ENCODE data around the gene CDK5RAP2. TPM values are rescaled to one million over a fixed set of nuclear protein-coding genes. Genes with fewer than 3 reads are reported as not detected.

CDK5RAP2 gene
- total RNA-seq, 1 donor from 2014 or later: 33.6 TPM

DNA sequence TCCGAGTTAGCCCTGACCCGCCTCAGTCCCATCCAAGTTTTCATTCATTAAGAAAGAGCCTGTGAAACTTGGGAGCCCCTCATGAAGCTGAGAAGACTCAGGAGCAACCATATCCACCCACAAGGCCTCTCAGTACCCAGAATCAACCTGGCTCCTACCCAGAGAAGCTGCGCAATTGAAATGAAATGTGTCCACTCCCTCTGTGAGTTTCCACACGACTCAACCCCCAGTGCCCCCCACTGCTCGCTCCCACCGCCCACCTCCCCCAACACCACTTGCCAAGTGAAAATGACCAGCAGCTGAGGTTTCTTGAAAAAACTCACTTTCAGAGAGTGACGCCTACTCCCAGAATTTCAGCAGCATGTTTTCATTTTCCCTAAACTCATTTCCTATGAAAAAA, 104.6 kb downstream of the CDK5RAP2 start:
- TF ChIP-seq, protein P1, sequence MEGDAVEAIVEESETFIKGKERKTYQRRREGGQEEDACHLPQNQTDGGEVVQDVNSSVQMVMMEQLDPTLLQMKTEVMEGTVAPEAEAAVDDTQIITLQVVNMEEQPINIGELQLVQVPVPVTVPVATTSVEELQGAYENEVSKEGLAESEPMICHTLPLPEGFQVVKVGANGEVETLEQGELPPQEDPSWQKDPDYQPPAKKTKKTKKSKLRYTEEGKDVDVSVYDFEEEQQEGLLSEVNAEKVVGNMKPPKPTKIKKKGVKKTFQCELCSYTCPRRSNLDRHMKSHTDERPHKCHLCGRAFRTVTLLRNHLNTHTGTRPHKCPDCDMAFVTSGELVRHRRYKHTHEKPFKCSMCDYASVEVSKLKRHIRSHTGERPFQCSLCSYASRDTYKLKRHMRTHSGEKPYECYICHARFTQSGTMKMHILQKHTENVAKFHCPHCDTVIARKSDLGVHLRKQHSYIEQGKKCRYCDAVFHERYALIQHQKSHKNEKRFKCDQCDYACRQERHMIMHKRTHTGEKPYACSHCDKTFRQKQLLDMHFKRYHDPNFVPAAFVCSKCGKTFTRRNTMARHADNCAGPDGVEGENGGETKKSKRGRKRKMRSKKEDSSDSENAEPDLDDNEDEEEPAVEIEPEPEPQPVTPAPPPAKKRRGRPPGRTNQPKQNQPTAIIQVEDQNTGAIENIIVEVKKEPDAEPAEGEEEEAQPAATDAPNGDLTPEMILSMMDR (IDR thresholded peaks at IDR 0.05): no peak
- Histone ChIP-seq H3K4me1 (peaks cover 0 to 4% of the 10 kb centered on the region in 2 donors), H3K27ac (peak overlapping the region in 1 of 2 donors; percentile 15), H3K36me3 (peaks cover 10 to 36% of the 10 kb centered on the region in 2 donors), H3K4me3 (no peak overlapping the region), H3K9me3 (no peaks in the 10 kb centered on the region), H3K27me3 (no peaks in the 10 kb centered on the region)
- intact Hi-C loops (cut with DNase I): loop anchor here (5.0 kb wide), 2 partner anchors 63 to 918 kb away; no protein-coding TSS in a partner anchor
- DNase-seq (ENCODE audit: low spot score in 2 of 2): no peak

DNA sequence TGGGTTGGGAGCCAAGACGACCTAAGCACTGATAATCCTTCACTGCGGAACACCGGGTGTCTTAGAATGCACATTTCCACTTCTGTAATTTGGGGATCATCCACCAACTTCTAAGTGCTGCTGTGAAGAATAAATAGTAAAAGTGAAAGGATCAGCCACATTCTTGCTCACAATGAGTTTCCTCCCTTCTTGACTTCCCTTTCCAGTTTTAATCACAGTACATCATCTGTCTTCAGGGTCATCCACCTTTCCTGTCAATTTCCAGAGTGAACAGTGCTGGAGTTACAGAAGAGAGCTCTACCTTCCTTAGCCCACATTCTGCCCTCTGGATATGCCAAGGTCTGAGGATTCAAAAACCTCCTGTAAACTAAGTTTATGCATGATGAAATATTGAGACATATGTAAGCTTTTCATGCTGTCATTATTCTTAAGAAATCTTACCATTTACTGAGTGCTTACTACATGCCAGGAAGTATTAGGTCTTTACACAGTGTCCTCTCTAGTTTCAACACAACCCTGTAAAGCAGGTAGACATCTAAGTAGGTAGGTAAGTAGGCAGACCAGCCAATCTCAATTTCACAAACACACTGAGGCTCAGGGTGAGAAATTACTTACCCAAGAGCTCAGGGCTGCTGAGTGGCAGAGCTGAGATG, 105.2 kb downstream of the CDK5RAP2 start:
- no peak for DNase-seq (ENCODE audit: low spot score in 2 of 2)

DNA sequence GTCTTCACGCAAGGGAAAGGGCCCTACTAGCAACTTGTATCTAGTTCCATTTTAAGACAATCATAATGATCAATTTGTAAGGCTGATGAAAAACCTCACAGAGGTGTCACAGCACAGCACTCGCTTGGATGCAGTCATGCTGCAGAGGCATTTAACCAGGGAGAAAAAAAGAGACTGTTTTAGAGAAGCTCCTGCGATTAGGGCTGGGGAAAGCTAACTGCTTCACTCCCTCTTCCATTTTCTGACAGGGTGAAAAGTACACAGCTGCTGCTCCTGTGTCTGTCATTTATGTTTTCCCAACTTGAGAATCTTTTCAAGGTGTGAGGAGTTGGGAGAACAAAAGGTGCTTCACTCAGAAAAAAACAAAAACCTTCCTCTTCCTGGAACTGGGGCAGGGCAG, 106.4 kb downstream of the CDK5RAP2 start:
- Histone ChIP-seq H3K27me3 (no peaks in the 10 kb centered on the region), H3K27ac (no peak overlapping the region), H3K4me3 (no peak overlapping the region), H3K9me3 (no peaks in the 10 kb centered on the region), H3K4me1 (peaks cover 0 to 4% of the 10 kb centered on the region in 2 donors), H3K36me3 (peaks cover 13 to 42% of the 10 kb centered on the region in 2 donors)
- TF ChIP-seq, protein P1 (IDR thresholded peaks at IDR 0.05): no peak
- DNase-seq (ENCODE audit: low spot score in 2 of 2): no peak
- intact Hi-C loops (cut with DNase I): no loop called here

More for the DNA sequence above, 105.2 kb downstream of the CDK5RAP2 start:
- peak overlapping the region in 1 of 2 donors; percentile 15 for H3K27ac ChIP-seq
- no peaks in the 10 kb centered on the region for H3K27me3 ChIP-seq
- TF ChIP-seq, protein P1 (IDR thresholded peaks at IDR 0.05): no peak
- peaks cover 11 to 38% of the 10 kb centered on the region in 2 donors for H3K36me3 ChIP-seq
- H3K4me1 ChIP-seq: peaks cover 0 to 4% of the 10 kb centered on the region in 2 donors
- intact Hi-C loops (cut with DNase I): loop anchor here (5.0 kb wide), 2 partner anchors 62 to 917 kb away; no protein-coding TSS in a partner anchor
- H3K9me3 ChIP-seq: no peaks in the 10 kb centered on the region
- H3K4me3 ChIP-seq: no peak overlapping the region

DNA sequence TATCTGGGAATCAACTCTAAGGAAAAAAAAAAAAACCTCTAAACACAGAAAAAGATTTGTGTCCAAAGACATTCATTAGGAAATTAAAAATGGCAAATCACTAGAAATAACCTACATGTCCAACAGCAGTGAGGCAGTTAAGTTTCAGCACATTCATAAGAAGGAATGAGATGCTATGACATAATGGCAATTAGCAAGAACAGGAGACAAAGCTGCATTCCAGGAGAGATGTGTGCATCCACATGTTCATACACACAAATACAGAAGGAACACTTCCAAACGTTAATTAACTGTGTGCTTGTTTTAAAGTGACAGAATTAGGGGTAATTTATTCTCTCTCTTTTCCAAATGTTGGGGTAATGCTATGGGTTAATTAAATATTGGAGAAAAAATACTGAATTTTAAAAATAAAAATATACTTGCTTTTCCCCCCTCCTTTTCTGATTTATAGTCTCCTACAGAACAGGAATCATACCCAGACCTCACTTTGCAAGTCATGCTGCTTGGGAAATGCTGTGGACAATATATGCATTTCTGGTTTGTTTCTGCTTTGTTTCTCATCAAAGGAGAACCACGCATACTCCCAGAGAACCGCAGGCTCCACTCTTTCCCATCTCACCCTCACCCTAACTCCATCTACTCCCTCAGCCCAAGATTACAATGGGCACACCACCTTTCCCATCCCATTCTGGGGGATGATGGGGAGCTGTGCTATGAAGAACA, 114.1 kb downstream of the CDK5RAP2 start:
- Histone ChIP-seq H3K4me1 (peaks cover 0 to 4% of the 10 kb centered on the region in 2 donors), H3K27me3 (no peaks in the 10 kb centered on the region), H3K4me3 (no peak overlapping the region), H3K9me3 (no peaks in the 10 kb centered on the region), H3K27ac (no peak overlapping the region), H3K36me3 (peaks cover 24 to 26% of the 10 kb centered on the region in 2 donors)
- TF ChIP-seq, protein P1 (IDR thresholded peaks at IDR 0.05): no peak
- intact Hi-C loops (cut with DNase I): no loop called here
- no peak for DNase-seq (ENCODE audit: low spot score in 2 of 2)

DNA sequence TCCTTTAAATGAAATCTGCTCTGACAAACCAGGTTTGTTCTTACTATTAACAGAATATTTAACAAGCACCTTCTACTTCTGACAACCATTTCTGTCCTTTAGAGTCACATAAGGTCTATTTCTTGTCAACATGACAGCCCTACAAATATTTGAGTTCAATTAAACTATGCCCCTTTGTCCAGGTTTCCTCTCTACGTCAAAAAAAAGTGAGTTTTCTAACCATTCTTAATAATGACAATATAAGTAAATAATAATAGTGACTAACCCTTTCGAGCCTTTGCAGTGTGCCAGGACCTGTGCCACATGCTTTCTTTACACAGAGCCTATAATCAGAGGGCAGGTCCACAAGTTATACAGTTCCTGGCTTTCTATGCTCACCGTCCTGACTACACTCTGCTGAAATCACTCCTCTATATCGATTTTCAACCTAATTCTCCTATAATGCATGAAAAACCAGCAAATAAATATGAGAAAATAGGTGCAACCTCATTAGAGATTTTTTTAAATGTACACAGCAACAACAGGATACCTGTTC, 115.0 kb downstream of the CDK5RAP2 start:
- intact Hi-C loops (cut with DNase I): no loop called here
- TF ChIP-seq, protein P1 (IDR thresholded peaks at IDR 0.05): no peak
- Histone ChIP-seq H3K4me3 (no peak overlapping the region), H3K36me3 (peaks cover 22 to 23% of the 10 kb centered on the region in 2 donors), H3K27ac (peak overlapping the region in 1 of 2 donors; percentile 65), H3K9me3 (no peaks in the 10 kb centered on the region), H3K4me1 (peaks cover 0 to 4% of the 10 kb centered on the region in 2 donors), H3K27me3 (no peaks in the 10 kb centered on the region)
- no peak for DNase-seq (ENCODE audit: low spot score in 2 of 2)

Data from ascending aorta (tissue), 2 donors.